NCI-H2171 treated with DMSO at 0.1 percent for 48 hours (cell line): ENCODE data around the gene PTGER1.
"Not testable (repeated sequence)": the region's sequence is repeated elsewhere in the genome, so short reads cannot be mapped to it uniquely, and the experiment has no call there.

Experiments used
- DNase-seq: peaks from one replicate; lab custom pipeline; 2025; lab: John Stamatoyannopoulos, UW

Gene PTGER1

GRCh38 chr19:14473978-14474578, 1.1 kb downstream of the PTGER1 start:
- no peak for DNase-seq

- DNase-seq, result no peak
Measured at GRCh38 chr19:14473073-14473977, 1.8 kb downstream of the PTGER1 start.

GRCh38 chr19:14472202-14472938, 2.8 kb downstream of the PTGER1 start:
- DNase-seq, result peak; percentile 64

GRCh38 chr19:14471436-14472187, 3.5 kb downstream of the PTGER1 start:
- no peak for DNase-seq

GRCh38 chr19:14470031-14470876, 4.9 kb downstream of the PTGER1 start:
- DNase-seq, result no peak

GRCh38 chr19:14467816-14468215, 7.3 kb downstream of the PTGER1 start:
- DNase-seq, result no peak

- no peak for DNase-seq
Measured at GRCh38 chr19:14467391-14467790, 7.8 kb downstream of the PTGER1 start.

- no peak for DNase-seq
Measured at GRCh38 chr19:14463747-14464146, 11.4 kb downstream of the PTGER1 start.

- DNase-seq, result not testable (repeated sequence)
Measured at GRCh38 chr19:14462401-14462800, 12.8 kb downstream of the PTGER1 start.

- DNase-seq, result no peak
Measured at GRCh38 chr19:14460935-14461334, 14.2 kb downstream of the PTGER1 start.

- DNase-seq, result no peak
Measured at GRCh38 chr19:14459703-14460102, 15.5 kb downstream of the PTGER1 start.

- DNase-seq, result not testable (repeated sequence)
Measured at GRCh38 chr19:14452303-14452702, 22.9 kb downstream of the PTGER1 start.

GRCh38 chr19:14450876-14451275, 24.3 kb downstream of the PTGER1 start:
- DNase-seq, result no peak

GRCh38 chr19:14450168-14450874, 24.8 kb downstream of the PTGER1 start:
- DNase-seq, result no peak

GRCh38 chr19:14449321-14449720, 25.8 kb downstream of the PTGER1 start:
- no peak for DNase-seq

- no peak for DNase-seq
Measured at GRCh38 chr19:14446336-14447036, 28.7 kb downstream of the PTGER1 start.

GRCh38 chr19:14443632-14444216, 31.4 kb downstream of the PTGER1 start:
- DNase-seq, result no peak

- DNase-seq, result no peak
Measured at GRCh38 chr19:14442891-14443631, 32.1 kb downstream of the PTGER1 start.
